ENCODE measurements around the gene UBE2J1.

- no peak for TF ChIP-seq CTCF (IDR thresholded peaks at IDR 0.05; ENCODE audit: extremely low read depth in 1 of 2, insufficient read depth in 1 of 2, low read depth in 1 of 2, low read length in 2 of 2)
- no peak for TF ChIP-seq GATA2 (IDR thresholded peaks at IDR 0.05; ENCODE audit: insufficient read depth, insufficient read length, low read depth, low read length)
- no peak for TF ChIP-seq MYC (IDR thresholded peaks at IDR 0.05; ENCODE audit: low read depth, low read length)
- TF ChIP-seq POLR2A (IDR thresholded peaks at IDR 0.05; ENCODE audit: low read depth, low read length), result no peak
- TF ChIP-seq POLR2AphosphoS5 (IDR thresholded peaks at IDR 0.05; ENCODE audit: insufficient read depth, low read depth, low read length), result no peak
Observed at GRCh38 chr6:89286516-89286915, 66.0 kb downstream of the UBE2J1 start.

Measured in endothelial cell of umbilical vein (primary cell).